ENCODE data around the gene SWI5.

- TF ChIP-seq CTCF (IDR thresholded peaks at IDR 0.05) (no peak), POLR2A (IDR thresholded peaks at IDR 0.05) (no peak), POLR2AphosphoS5 (IDR thresholded peaks at IDR 0.05) (no peak), EP300 (IDR thresholded peaks at IDR 0.05) (no peak)
Observed at GRCh38 chr9:128321343-128321742, 45.3 kb downstream of the SWI5 start.
